Endothelial cell of umbilical vein (primary cell): ENCODE measurements around the gene CMSS1. TPM values are rescaled to one million over a fixed set of nuclear protein-coding genes. Genes with fewer than 3 reads are reported as not detected.

Experiments
- BruUV-seq: library from RNA; stranded (reverse); fragments of 400-500 nt; replicated peaks from 2 replicates; lab custom pipeline; 2021; lab: Mats Ljungman, UMichigan
- CTCF ChIA-PET: fragments of 300-600, 350-600 bp; sonication (Branson Sonifier 250); formaldehyde crosslinking; loops from one replicate; lab custom pipeline; 2021; ENCODE audit warnings: antibody characterized with exemption, inconsistent platforms; lab: Charles Lee
- POLR2A ChIA-PET: fragments of 300-600, 350-600 bp; sonication (Branson Sonifier 250); formaldehyde crosslinking; loops from one replicate; lab custom pipeline; 2021; ENCODE audit warnings: antibody characterized with exemption, inconsistent platforms; lab: Charles Lee
- DNase-seq: peaks from one replicate; pipeline ENCODE4 v3.0.0-alpha.2; 2011; ENCODE audit warnings: low read depth, low spot score
- FAIRE-seq: peaks from 2 replicates; lab custom pipeline; 2011; peaks lifted over from hg19 to GRCh38; lab: Jason Lieb, UNC
- H2AFZ ChIP-seq: 2 replicates; pipeline ENCODE4 v1.6.0; 2012; ENCODE audit warnings: low read depth, low read length, control low read depth, inconsistent platforms
- H3K27ac ChIP-seq: 2 replicates; pipeline ENCODE4 v1.5.1; 2011; ENCODE audit warnings: low read depth, mild to moderate bottlenecking, control low read depth, low read length, moderate library complexity; ENCODE audit not compliant: insufficient read depth
- H3K27me3 ChIP-seq, 2 experiments: 2 replicates each; pipeline versions ENCODE4 v1.6.0 to v1.6.1; 2011; ENCODE audit warnings: low read length in 2 of 2, mixed read lengths in 1 of 2; ENCODE audit not compliant: control insufficient read depth in 2 of 2, insufficient read depth in 2 of 2
- H3K36me3 ChIP-seq, 2 experiments: 2 replicates in 1 of 2; 3 replicates in 1 of 2; pipeline ENCODE4 v1.5.1; 2011; ENCODE audit warnings: low read length in 2 of 2, mild to moderate bottlenecking in 1 of 2, moderate library complexity in 1 of 2; ENCODE audit not compliant: control insufficient read depth in 2 of 2, insufficient read depth in 2 of 2; ENCODE audit errors: extremely low read depth in 1 of 2
- H3K4me1 ChIP-seq: 3 replicates; pipeline ENCODE4 v1.5.1; 2011; ENCODE audit warnings: mild to moderate bottlenecking, low read length; ENCODE audit not compliant: control insufficient read depth, insufficient read depth; ENCODE audit errors: extremely low read depth
- H3K4me2 ChIP-seq: 2 replicates; pipeline ENCODE4 v1.6.1; 2011; ENCODE audit warnings: low read length, control low read depth, mixed read lengths; ENCODE audit not compliant: insufficient read depth
- H3K4me3 ChIP-seq, 3 experiments: fragments of 200-600 bp in 1 of 3; sonication (generic), shearing (Covaris generic) in 1 of 3; replicated peaks in 1 of 3; 2 replicates each; pipeline ENCODE4 v1.5.1; 2011 to 2016; ENCODE audit warnings: control low read depth in 3 of 3, low read length in 3 of 3, mild to moderate bottlenecking in 2 of 3, inconsistent platforms in 1 of 3, low read depth in 1 of 3, moderate library complexity in 1 of 3; ENCODE audit not compliant: insufficient read depth in 1 of 3
- H3K79me2 ChIP-seq: 2 replicates; pipeline ENCODE4 v1.6.0; 2012; ENCODE audit warnings: low read length, inconsistent platforms; ENCODE audit not compliant: control insufficient read depth, insufficient read depth
- H3K9ac ChIP-seq: replicated peaks from 2 replicates; pipeline ENCODE3; 2011; ENCODE audit warnings: low read length, control low read depth; ENCODE audit not compliant: insufficient read depth; ENCODE audit errors: extremely low read depth
- H3K9me1 ChIP-seq: replicated peaks from 3 replicates; pipeline ENCODE4 v1.6.0; 2011; ENCODE audit warnings: mild to moderate bottlenecking, low read length; ENCODE audit not compliant: control insufficient read depth, insufficient read depth; ENCODE audit errors: extremely low read depth
- H3K9me3 ChIP-seq: replicated peaks from 2 replicates; pipeline ENCODE4 v1.5.1; 2012; ENCODE audit warnings: low read length, inconsistent platforms; ENCODE audit not compliant: control insufficient read depth, insufficient read depth
- H4K20me1 ChIP-seq: replicated peaks from 2 replicates; pipeline ENCODE3; 2011; ENCODE audit warnings: mild to moderate bottlenecking, low read length; ENCODE audit not compliant: control insufficient read depth, insufficient read depth; ENCODE audit errors: extremely low read depth
- EZH2 ChIP-seq: IDR thresholded peaks from 2 replicates; pipeline ENCODE4 v1.6.1; 2012; ENCODE audit warnings: borderline replicate concordance, low read depth, mild to moderate bottlenecking, moderate library complexity, low read length, inconsistent platforms; ENCODE audit not compliant: severe bottlenecking
- FOS ChIP-seq: IDR thresholded peaks from 2 replicates; pipeline ENCODE4 v1.6.1; 2011; ENCODE audit warnings: mild to moderate bottlenecking, low read length, moderate library complexity, borderline replicate concordance; ENCODE audit not compliant: insufficient read depth
- GATA2 ChIP-seq: IDR thresholded peaks from 2 replicates; pipeline ENCODE4 v1.7.0; 2011; ENCODE audit warnings: low read depth, mild to moderate bottlenecking, moderate library complexity, mixed read lengths, low read length; ENCODE audit not compliant: insufficient read length, insufficient read depth
- JUN ChIP-seq: IDR thresholded peaks from 2 replicates; pipeline ENCODE4 v1.6.1; 2011; ENCODE audit warnings: borderline replicate concordance, low read depth; ENCODE audit not compliant: insufficient read length, insufficient read depth
- MYC ChIP-seq: IDR thresholded peaks from one replicate; pipeline ENCODE4 v1.6.1; 2011; ENCODE audit warnings: mild to moderate bottlenecking, low read depth, low read length
- POLR2A ChIP-seq: IDR thresholded peaks from 2 replicates; pipeline ENCODE4 v1.6.1; 2012; ENCODE audit warnings: low read depth, mild to moderate bottlenecking, control low read depth, low read length
- POLR2AphosphoS5 ChIP-seq: IDR thresholded peaks from 2 replicates; pipeline ENCODE4 v1.6.1; 2012; ENCODE audit warnings: low read depth, mild to moderate bottlenecking, control low read depth, low read length, moderate library complexity; ENCODE audit not compliant: insufficient read depth
- dilution Hi-C: fragments of 300-500 bp; cut with MboI; formaldehyde crosslinking; loops from one replicate; pipeline ENCODE4 v1.15.0; 2019; ENCODE audit warnings: low sequenced_read_pairs; ENCODE audit not compliant: extremely low pct_ligation_motif_present
- intact Hi-C: fragments of 100-400 bp; cut with micrococcal nuclease; formaldehyde crosslinking; loops from one replicate; pipeline ENCODE4 v1.10.0; 2022
- polyA plus RNA-seq, 4 experiments: library from polyadenylated mRNA; depleted of rRNA in 3 of 4; stranded (reverse) in 3 of 4; unstranded in 1 of 4; fragments of >200 nt; gene quantifications; 2 replicates each; pipeline versions ENCODE4 v1.2.1 to v1.2.3, GENCODE V29; 2011 to 2012; ENCODE audit warnings: missing spikeins in 1 of 4
- total RNA-seq: library from RNA; stranded (reverse); gene quantifications from 2 replicates; pipeline ENCODE4 v1.2.3, GENCODE V29; 2021
- TF ChIP-seq, protein P1 (sequence below): IDR thresholded peaks from 2 replicates; pipeline ENCODE4 v1.6.1; 2011; ENCODE audit not compliant: insufficient read depth, insufficient read length
- TF ChIP-seq, protein P2 (sequence below), 2 donors: IDR thresholded peaks; 1 replicate in 1 of 2; 2 replicates in 1 of 2; pipeline ENCODE4 v1.5.1; 2011; ENCODE audit warnings: low read length in 2 of 2, mild to moderate bottlenecking in 2 of 2, moderate library complexity in 2 of 2, control low read depth in 1 of 2, inconsistent platforms in 1 of 2, low read depth in 1 of 2; ENCODE audit not compliant: insufficient read depth in 1 of 2; ENCODE audit errors: extremely low read depth in 1 of 2

CMSS1 gene
- total and polyA plus RNA-seq, 2 donors (not counting 3 experiments of a cell fraction or from before 2014, with no cell fraction given), result 9.7 to 60.6 TPM

DNA sequence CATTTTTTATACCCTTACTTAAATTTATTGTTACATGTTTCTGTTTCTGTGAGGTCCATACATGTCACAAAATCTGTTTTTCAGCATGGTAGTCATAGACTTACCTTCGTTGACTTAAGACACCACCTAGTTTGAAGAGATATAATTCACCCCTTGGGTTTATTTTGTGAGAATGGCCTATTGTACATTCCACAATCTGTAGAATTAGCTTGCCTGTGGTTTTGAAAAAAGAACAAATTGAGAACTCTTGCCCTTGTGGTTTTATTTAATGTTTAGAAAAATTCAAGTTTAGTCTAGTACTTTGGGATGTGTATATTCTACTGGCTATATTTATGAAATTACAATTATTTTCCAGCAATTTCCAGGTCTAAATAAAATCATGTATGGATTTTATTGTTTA, 265.1 kb downstream of the CMSS1 start:
- no peak for TF ChIP-seq JUN
- TF ChIP-seq MYC, result no peak
- no peak for TF ChIP-seq GATA2
- TF ChIP-seq, protein P1, sequence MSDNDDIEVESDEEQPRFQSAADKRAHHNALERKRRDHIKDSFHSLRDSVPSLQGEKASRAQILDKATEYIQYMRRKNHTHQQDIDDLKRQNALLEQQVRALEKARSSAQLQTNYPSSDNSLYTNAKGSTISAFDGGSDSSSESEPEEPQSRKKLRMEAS, result no peak
- no peak for TF ChIP-seq POLR2AphosphoS5
- TF ChIP-seq, protein P2, sequence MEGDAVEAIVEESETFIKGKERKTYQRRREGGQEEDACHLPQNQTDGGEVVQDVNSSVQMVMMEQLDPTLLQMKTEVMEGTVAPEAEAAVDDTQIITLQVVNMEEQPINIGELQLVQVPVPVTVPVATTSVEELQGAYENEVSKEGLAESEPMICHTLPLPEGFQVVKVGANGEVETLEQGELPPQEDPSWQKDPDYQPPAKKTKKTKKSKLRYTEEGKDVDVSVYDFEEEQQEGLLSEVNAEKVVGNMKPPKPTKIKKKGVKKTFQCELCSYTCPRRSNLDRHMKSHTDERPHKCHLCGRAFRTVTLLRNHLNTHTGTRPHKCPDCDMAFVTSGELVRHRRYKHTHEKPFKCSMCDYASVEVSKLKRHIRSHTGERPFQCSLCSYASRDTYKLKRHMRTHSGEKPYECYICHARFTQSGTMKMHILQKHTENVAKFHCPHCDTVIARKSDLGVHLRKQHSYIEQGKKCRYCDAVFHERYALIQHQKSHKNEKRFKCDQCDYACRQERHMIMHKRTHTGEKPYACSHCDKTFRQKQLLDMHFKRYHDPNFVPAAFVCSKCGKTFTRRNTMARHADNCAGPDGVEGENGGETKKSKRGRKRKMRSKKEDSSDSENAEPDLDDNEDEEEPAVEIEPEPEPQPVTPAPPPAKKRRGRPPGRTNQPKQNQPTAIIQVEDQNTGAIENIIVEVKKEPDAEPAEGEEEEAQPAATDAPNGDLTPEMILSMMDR (IDR thresholded peaks at IDR 0.05; ENCODE audit: extremely low read depth in 1 of 2, insufficient read depth in 1 of 2, low read depth in 1 of 2, low read length in 2 of 2), result no peak
- no peak for TF ChIP-seq FOS
- no peak for TF ChIP-seq EZH2
- TF ChIP-seq POLR2A, result no peak
- no peak overlapping the region for H3K4me3 ChIP-seq
- ChIA-PET CTCF (interaction anchor here (1.6 kb wide), 1 partner anchor 14 kb away, joined by 4 read pairs; no protein-coding TSS in a partner anchor), POLR2A (no interaction called here)
- H4K20me1 ChIP-seq, result no peaks in the 10 kb centered on the region
- H3K27ac ChIP-seq, result no peak overlapping the region
- H3K9ac ChIP-seq, result no peak overlapping the region
- no peaks in the 10 kb centered on the region for H3K9me3 ChIP-seq
- dilution Hi-C loops (no loop called here), intact Hi-C loops (no loop called here)
- FAIRE-seq (no peak), DNase-seq (no peak)
- no peaks in the 10 kb centered on the region for H3K79me2 ChIP-seq
- H3K4me1 ChIP-seq, result no peaks in the 10 kb centered on the region
- H3K9me1 ChIP-seq, result no peaks in the 10 kb centered on the region
- no peaks in the 10 kb centered on the region for H3K27me3 ChIP-seq
- no TSS peak for BruUV-seq
- no peak overlapping the region for H3K4me2 ChIP-seq
- H2AFZ ChIP-seq, result no peak overlapping the region
- no peaks in the 10 kb centered on the region for H3K36me3 ChIP-seq
